KOPT-K1 (cell line): ENCODE data around the gene RPL14.
"Not testable (repeated sequence)": the region's sequence is repeated elsewhere in the genome, so short reads cannot be mapped to it uniquely, and the experiment has no call there.

ENCODE experiments used
- H3K27ac ChIP-seq: fragments of 200-600 bp; sonication (generic); 2 replicates; pipeline ENCODE4 v1.5.1; 2016; ENCODE audit warnings: antibody characterized with exemption, mild to moderate bottlenecking, low read depth, low read length; ENCODE audit not compliant: poor library complexity, severe bottlenecking
- H3K36me3 ChIP-seq: fragments of 200-600 bp; sonication (generic); 2 replicates; pipeline ENCODE4 v1.5.1; 2017; ENCODE audit warnings: antibody characterized with exemption, mild to moderate bottlenecking, low read length, moderate library complexity; ENCODE audit not compliant: insufficient read depth
- H3K9me3 ChIP-seq: fragments of 200-600 bp; sonication (generic); 2 replicates; pipeline ENCODE4 v1.5.1; 2017; ENCODE audit warnings: antibody characterized with exemption, low read length, mild to moderate bottlenecking; ENCODE audit not compliant: insufficient read depth, poor library complexity, severe bottlenecking

The RPL14 gene

GRCh38 chr3:40453933-40454332 lies 3.2 kb upstream of the RPL14 start:
- H3K27ac ChIP-seq: no peak overlapping the region
- no peaks in the 10 kb centered on the region for H3K9me3 ChIP-seq
- peaks cover 10% of the 10 kb centered on the region for H3K36me3 ChIP-seq

GRCh38 chr3:40455328-40455727 lies 1.8 kb upstream of the RPL14 start:
- Histone ChIP-seq H3K36me3 (peaks cover 24% of the 10 kb centered on the region), H3K27ac (no peak overlapping the region), H3K9me3 (no peaks in the 10 kb centered on the region)

DNA sequence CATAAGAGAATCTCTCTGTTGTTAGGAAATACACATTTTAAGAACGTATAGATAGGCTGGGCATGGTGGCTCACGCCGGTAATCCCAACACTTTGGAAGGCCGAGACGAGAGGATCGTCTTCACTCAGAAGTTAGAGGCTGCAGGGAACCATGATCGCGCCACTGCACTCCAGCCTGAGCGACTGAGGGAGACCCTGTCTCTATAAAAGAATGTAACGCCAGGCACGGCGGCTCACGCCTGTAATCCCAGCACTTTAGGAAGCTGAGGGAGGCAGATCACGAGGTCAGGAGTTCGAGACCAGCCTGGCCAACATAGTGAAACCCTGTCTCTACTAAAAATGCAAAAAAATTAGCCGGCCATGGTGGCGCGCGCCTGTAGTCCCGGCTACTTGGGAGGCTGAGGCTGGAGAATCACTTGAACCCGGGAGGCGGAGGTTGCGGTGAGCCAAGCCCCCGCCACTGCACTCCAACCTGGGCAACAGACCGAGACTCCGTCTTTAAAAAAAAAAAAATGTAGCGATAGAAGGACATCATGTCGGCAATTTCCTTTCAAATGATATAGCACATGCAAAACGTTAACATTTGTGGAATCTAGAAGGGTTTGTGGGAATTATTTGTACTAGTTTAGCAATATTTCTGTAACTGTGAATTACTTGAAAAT lies 730 bp upstream of the RPL14 start:
- Histone ChIP-seq H3K9me3 (no peaks in the 10 kb centered on the region), H3K36me3 (peaks cover 35% of the 10 kb centered on the region), H3K27ac (peak overlapping the region; percentile 77)

DNA sequence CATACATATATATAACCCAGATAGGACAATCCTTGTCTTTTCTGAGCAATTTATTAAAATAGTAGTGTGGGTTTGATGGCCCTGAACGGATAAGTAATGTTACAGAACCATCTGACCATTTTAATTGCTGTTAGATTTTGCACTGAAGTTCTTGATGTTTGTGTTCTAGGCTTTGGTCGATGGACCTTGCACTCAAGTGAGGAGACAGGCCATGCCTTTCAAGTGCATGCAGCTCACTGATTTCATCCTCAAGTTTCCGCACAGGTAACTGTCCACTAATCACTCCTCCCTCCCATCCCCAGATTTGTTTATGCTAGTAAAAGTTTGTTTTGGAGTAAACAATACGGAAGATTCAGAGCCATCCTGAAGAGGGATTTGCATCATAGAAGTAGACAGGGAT lies 1.3 kb downstream of the RPL14 start:
- peaks cover 56% of the 10 kb centered on the region for H3K36me3 ChIP-seq
- H3K27ac ChIP-seq: peak overlapping the region; percentile 77
- no peaks in the 10 kb centered on the region for H3K9me3 ChIP-seq

- H3K27ac ChIP-seq: not testable (repeated sequence)
These were observed 3.3 kb downstream of the RPL14 start for GRCh38 chr3:40460481-40460880.

DNA sequence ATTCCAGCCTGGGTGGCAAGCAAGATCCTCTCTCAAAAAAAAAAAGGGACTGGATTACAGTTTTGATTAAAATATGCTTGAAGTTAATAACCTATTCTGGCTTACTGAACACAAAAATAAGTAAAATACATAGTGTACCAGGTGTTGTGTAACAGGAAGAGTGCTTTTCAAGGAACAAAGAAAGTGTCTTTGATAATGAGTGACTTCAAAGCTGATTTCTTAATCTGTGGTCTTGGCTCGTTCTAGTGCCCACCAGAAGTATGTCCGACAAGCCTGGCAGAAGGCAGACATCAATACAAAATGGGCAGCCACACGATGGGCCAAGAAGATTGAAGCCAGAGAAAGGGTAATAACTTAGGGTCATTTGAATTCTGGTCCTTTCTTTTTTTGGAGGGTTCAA lies 4.0 kb downstream of the RPL14 start:
- Histone ChIP-seq H3K27ac (no peak overlapping the region), H3K9me3 (no peaks in the 10 kb centered on the region), H3K36me3 (peaks cover 83% of the 10 kb centered on the region)

More at GRCh38 chr3:40460481-40460880, 3.3 kb downstream of the RPL14 start:
- not testable (repeated sequence) for H3K9me3 ChIP-seq
- H3K36me3 ChIP-seq: peaks cover 76% of the 10 kb centered on the region

DNA sequence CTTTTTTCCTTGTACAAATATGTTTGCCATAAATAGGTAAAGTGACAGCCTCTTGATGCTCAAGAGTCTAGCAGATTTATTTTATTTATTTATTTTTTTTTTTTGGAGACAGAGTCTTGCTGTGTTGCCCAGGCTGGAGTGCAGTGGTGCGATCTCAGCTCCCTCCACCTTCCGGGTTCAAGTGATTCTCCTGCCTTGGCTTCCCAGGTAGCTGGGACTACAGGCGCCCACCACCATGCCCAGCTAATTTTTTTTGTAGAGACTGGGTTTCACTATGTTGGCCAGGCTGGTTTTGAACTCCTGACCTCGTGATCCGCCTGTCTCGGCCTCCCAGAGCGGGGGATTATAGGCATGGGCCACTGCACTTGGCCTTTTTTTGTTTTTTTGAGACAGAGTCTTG lies 5.7 kb downstream of the RPL14 start:
- not testable (repeated sequence) for H3K27ac ChIP-seq, H3K9me3 ChIP-seq
- peaks cover 95% of the 10 kb centered on the region for H3K36me3 ChIP-seq

GRCh38 chr3:40463579-40463978 lies 6.4 kb downstream of the RPL14 start:
- H3K9me3 ChIP-seq: no peaks in the 10 kb centered on the region
- peaks cover 92% of the 10 kb centered on the region for H3K36me3 ChIP-seq
- H3K27ac ChIP-seq: no peak overlapping the region

- Histone ChIP-seq H3K27ac (no peak overlapping the region), H3K9me3 (no peaks in the 10 kb centered on the region), H3K36me3 (peaks cover 82% of the 10 kb centered on the region)
These were observed 7.4 kb downstream of the RPL14 start for GRCh38 chr3:40464339-40465110.

DNA sequence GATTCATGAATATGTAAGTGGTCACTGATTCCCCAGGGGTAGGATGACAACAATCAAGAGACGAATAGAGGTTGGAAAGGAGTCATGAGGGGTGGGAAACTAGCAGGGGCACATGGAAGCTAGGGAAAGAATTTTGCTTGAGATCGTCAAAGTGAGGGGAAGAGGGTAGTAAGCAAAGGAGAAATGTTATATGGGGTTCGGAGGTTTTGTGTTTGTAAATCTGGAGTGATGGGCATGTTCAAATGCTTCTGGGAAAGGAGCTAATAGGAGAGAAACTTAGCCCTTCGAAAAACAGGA lies 7.9 kb downstream of the RPL14 start:
- Histone ChIP-seq H3K36me3 (peaks cover 77% of the 10 kb centered on the region), H3K9me3 (no peaks in the 10 kb centered on the region), H3K27ac (no peak overlapping the region)

DNA sequence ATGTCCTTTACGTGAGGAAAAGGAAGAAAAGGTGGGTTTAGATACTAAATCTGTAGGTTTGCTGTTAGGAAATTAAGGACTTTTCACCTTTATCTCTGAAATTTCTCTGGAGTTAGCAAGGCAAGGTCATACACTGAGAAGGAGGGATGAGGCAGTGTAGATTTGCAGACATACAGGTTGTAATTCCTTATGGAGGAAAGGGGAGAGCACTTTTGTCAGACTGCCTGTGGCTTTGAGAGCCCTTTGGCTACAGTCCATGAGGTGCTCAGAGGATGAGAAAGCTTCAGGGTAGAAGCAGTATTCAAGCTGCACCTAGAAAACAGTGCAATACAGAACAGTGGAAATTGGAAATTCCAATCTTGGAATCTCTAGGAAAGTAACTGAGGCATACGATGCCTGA lies 8.3 kb downstream of the RPL14 start:
- Histone ChIP-seq H3K9me3 (no peaks in the 10 kb centered on the region), H3K36me3 (peaks cover 73% of the 10 kb centered on the region), H3K27ac (no peak overlapping the region)

DNA sequence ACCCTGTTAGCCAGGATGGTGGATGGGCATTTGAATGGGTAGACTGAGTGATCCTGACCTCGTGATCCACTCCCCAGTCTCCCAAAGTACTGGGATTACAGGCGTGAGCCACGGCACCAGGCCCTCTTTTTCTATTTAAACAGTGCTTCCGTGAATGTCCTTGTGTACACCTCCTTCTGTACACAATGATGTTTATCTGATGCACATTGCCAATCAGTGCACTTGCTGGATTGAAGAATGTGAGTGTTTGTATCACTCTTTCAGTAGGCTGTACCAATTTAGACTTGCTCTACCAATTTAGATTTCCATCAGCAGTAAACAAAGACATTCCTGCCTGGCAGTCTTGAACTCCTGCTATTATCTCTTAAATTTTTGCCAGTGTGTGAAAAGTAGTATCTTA lies 10.9 kb downstream of the RPL14 start:
- Histone ChIP-seq H3K9me3 (no peaks in the 10 kb centered on the region), H3K36me3 (peaks cover 47% of the 10 kb centered on the region), H3K27ac (no peak overlapping the region)

DNA sequence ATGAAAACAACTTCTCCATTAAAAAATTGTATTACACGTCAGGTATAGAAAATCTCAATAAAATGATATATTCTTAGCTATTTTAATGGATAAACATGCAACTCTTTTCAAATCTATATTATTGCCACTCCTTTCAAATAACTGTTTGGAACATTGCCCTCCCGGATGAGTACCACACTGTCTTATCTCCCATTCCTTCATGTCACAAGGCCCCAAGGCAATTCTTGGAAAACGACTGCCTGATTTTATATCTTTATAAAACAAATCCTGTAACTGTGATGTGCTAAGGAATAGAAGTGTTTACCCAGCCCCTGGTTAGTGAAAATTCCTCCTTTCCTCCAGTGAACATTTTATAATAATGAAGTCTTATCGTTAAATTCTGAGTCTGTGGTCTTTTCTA lies 13.6 kb downstream of the RPL14 start:
- Histone ChIP-seq H3K9me3 (no peaks in the 10 kb centered on the region), H3K36me3 (peaks cover 20% of the 10 kb centered on the region; the same call in 1 of the 2 replicates), H3K27ac (no peak overlapping the region)

DNA sequence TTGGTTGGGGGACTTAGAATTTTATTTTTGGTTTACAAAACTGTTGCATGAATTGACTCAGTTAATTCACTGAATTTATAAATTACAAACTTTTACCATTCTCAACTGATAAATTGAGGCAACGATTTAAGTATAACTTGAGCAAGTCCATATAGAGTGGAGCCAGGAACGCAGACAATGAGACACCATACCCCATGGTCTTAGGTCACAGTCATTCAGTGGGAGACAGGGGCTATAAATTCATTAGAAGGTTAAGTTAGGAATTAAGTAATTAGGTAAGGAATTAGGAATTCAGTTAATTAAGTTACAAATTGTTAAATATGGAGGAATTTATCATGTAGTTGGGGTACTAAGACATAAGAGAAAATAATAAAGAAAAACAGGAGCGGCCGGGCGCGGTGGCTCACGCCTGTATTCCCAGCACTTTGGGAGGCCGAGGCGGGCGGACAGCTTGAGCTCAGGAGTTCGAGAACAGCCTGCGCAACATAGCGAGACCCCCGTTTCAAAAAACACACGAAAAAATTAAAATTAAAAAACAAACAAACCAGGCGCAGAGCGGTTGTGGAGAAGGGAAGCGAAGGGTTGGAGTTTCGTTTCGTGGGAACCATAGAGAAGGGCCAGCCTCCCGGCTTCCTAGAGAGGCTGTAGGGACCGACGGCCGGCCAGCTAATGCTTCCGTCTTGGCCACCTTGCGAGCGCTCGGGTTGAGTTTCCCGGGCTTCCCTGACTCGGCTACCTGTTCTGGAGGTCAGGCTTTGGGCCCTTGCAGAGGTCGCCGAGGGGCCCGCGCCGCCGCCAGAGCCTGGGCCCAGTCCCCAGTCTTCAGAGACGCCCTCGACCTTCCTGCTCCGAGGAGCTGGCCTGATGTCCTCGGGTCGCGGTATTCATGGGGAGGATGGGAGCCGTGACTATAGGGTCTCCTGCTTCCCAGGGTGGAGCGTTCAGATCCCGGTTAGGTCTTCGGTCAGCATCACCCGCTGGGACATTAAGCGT lies 19.6 kb downstream of the RPL14 start, which contains the start of gene ZNF619:
TSS of gene ZNF619 (plus strand) at position 645 of the 993 bp plus-strand sequence. CDS start 858 bp downstream, outside the sequence.
- H3K36me3 ChIP-seq: no peaks in the 10 kb centered on the region
- H3K27ac ChIP-seq: no peak within 1 kb of the TSS
- no peaks in the 10 kb centered on the region for H3K9me3 ChIP-seq

DNA sequence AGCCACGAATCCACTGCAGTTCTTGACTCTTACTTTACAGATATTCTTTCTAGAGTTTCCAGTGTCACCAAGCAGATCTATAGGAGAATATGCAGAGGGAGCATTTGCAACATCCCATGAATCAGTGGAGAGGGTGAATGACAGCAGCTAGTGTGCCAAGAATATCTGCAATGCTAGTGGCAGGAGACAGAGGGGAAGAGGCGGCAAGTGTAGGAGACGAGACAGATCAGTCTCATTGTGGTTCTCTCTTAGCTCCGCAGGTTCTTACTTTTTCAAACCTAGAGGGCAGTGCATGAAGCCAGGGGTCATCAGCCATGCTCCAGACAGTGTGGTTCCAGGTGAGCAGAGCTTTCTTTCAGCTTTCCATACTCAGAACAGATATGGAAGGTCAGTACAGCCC lies 20.5 kb downstream of the RPL14 start:
- Histone ChIP-seq H3K27ac (no peak overlapping the region), H3K36me3 (no peaks in the 10 kb centered on the region), H3K9me3 (no peaks in the 10 kb centered on the region)
